ENCODE measurements around the gene BHMT2. TPM values are rescaled to one million over a fixed set of nuclear protein-coding genes. Genes with fewer than 3 reads are reported as not detected.
A peak's percentile ranks its signal among the peaks of the same experiment; 100 is the strongest.

Gene BHMT2, protein sequence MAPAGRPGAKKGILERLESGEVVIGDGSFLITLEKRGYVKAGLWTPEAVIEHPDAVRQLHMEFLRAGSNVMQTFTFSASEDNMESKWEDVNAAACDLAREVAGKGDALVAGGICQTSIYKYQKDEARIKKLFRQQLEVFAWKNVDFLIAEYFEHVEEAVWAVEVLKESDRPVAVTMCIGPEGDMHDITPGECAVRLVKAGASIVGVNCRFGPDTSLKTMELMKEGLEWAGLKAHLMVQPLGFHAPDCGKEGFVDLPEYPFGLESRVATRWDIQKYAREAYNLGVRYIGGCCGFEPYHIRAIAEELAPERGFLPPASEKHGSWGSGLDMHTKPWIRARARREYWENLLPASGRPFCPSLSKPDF
- total RNA-seq (2014; rRNA removed; shearing (Covaris generic)) = not detected in 2 replicates

DNA sequence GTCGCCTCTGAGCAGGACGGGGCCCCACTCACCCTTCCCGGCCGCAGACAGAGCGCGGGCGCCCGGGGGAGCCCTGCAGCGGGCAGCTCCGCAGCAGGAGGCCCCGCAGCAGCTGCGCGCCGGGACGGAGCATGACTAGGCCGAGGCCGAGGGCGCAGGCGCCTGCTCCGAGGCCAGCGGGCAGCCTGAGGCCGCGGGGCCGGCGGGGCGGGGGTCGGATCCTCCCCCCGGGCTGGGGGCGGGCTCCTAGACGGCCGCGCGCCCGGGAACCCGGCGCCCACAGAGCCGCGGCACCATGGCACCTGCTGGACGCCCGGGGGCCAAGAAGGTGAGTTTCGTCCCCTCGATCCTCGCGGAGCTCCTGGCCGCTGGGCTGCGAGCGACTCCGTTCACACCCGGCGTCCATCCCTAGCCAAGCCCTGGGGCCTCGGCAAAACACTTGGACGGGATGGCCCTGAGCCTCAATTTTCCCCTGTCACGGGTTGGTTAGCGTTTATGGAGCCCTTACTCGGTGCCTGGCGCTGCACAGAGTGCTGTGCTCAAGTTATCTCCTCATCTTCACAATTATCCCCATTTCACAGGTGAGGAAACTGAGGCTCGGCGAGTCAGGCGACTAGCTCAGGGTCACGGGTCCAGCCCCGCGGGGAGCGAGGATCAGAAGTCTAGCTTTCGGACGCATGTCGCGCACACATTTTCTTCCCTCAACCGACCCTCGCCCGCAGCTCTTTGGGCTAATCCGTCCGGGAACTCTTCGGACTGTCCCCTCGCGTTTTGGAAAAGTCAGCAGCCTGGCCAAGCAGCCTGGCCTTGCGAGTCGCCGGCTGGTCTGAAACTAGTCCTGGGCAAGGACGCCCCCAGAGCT lies at the start of gene BHMT2, which contains the start of gene DMGDH:
BHMT2 (plus strand) TSS at position 280 of the 862 bp plus-strand sequence; CDS start at position 296, 16 bp downstream.
DMGDH (minus strand) TSS at position 187 of the 862 bp plus-strand sequence; CDS start at position 133, 54 bp downstream.
- peak; percentile 10 for DNase-seq (ENCODE audit: low read depth)

DNA sequence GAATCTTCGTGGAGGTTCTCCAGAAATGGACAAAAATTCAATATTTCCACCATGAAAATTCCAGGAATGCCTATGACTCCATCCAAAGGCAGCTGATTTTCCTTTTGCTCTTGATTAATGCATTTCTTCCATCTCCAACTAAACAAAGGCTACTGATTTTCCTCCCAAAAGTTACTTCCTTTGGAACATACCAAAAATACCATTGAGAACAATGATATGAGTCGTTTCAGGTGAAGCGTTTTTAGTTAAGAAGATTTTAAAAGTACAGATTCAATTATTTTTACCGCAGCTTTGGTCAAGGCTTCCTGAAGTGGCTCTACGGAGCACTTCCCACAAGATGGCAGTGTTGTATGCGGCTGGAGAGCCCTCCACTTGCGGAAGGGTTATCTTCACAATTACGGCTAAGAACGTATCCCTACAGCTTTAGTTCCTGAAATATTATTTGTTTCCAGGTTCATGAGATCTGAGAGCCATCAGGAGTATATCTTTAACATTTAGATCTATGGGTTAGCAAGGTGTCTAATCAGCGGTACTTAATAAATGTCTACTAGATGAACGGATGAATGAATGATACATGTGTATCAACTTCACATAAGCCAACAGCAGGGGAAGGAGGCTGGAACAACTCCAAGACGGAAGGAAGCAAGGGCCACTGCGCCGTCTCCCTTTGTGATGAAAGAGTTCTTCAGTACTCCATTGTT lies 48.6 kb upstream of the BHMT2 start:
- peak; percentile 62 for DNase-seq (ENCODE audit: low read depth)

DNA sequence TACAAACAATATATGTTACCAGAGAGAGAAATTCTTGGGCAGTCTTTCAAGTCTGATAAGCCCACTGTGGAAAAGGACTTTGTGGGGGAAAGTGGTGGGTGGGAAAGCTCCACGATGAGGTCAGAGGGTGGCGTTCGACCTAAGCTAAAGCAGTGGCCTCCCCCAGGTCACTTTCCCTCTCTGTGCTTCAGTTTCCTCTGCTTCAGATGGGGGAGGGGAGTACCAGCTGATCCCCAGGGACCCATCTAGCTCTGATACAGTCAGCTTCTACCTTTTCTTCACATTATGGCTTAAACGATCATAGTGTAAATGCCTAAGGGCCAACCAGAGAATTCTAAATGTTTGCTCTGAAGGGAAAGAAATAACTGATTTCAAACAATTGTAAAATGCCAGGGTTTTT lies 47.8 kb upstream of the BHMT2 start:
- no peak for DNase-seq (ENCODE audit: low read depth)

DNA sequence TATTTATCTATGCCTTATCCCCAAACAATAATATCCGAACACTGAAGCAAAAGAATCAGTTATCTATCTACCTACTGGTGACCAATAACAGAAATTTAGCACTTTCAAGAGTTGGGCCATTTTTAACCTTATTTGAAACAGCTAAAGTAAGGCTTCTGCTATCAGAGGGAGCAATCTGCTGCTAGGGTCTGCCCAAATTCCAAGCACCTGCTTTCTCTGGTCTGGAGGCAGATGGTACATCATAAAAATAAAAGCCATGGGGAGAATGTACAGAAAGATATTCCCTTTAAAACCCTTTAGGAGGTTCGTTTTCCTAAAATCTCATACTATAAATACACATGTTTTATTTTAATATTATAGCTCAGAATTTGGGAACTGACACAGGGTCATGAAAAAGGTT lies 46.8 kb upstream of the BHMT2 start:
- DNase-seq (ENCODE audit: low read depth) = no peak

DNA sequence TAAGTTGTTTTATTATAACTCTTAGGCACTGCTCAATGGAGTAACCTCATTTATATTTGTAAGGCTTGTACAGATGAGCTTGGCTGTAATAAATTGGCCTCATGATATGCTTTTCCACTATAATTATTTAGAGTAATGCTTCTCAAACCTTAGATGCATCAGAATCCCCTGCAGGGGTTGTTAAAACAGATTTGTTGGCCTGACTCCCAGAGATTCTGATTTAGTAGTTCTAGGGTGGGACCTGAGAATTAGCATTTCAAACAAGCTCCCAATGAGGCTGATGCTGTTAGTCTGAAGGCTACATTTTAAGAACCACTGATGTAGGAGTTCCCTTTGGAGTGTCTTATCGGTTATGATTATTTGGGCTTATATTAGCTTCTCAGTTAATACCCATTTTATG lies 46.2 kb upstream of the BHMT2 start:
- DNase-seq (ENCODE audit: low read depth) = no peak

DNA sequence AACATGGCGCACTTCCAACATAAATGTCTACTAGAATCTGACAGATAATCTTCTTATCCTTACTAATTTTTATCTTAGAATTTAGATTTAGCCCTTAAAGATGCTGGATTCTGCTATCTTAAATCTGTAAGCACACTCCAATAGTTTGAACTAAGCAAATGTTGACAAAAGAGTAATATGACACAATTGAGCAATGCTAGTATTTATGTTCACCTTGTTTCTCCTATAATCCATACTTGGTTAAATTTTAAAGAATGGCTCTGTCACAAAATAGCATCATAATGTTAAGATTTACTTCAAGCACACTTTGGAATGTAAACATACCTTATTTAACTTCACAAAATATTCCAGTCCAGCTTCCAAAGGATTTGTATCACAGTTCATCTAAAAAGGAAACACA lies 45.6 kb upstream of the BHMT2 start:
- no peak for DNase-seq (ENCODE audit: low read depth)

DNA sequence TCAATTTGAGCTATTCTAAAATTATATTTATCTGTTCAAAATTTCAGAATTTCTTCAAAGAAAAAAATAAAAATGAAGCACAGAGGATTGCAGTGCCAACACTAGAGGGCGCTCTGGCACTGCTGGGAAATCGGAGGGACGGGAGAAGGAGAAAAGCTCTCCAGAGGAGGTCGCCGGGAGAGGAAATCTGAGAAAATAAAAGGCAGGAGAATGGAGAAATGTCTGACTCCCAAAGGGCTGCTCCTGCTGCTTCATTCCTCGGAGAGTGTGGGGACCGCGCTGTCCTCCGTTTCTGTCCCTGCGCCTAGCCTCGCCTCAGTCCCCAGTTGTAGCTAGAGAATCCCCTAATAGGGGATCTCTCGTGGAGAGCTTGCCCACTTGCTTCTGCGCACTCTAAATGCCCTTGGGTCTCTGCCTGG lies 44.5 kb upstream of the BHMT2 start:
- DNase-seq (ENCODE audit: low read depth) = peak; percentile 47

DNA sequence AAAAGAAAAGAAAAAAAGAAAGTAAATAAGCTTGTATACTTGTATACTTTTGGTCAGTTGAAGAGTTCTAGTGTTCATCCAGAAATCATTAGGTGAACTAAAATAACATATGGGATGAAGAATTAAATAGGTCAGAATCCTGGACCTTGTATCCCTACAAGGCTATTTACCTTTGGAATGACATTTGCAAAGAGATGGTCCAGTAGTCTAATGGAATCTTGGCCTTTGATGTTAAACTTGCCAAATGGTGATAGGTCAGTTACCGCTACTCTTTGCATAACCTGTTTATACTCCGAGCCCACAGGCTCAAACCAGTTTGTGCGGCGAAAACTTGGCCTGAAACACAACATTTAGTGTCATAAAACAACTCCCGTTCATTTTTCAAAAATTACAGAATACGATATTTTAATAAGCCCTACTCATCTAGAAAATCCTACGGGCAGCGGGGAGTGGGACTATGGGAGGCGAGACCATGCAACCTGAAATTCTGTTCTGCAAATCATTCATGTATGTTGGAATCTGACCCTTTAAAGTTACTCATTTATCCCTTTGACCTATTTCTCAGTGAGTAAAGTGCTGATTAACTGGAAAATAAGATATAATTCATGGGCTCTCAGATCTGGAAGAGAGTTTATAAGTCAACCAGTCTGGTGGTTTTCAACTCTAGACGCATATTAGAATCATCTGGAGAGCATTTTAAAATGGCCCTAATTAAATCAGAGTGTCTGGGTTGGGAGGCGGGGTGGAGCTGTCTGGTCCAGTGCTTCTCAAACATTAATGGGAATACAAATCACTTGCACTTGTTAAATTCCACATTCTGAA lies 38.7 kb upstream of the BHMT2 start:
- DNase-seq (ENCODE audit: low read depth) = no peak

DNA sequence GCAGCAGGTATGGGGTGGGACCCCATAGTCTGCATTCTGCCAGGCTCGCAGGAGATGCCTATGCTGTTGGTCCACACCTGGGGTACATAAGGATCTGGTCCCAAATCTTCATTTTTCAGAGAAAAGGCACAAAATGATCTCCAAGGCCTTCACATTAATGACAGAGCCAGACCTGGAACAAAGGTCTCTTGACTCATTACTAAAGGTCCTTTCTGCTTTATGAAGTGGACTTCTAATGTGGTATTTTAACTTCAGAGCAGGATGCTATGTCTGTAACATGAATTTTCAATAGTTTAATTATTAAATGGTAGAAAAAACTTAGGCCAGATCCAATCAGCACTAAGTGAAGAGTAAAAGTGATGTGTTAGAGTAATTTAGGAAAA lies 38.1 kb upstream of the BHMT2 start:
- no peak for DNase-seq (ENCODE audit: low read depth)

DNA sequence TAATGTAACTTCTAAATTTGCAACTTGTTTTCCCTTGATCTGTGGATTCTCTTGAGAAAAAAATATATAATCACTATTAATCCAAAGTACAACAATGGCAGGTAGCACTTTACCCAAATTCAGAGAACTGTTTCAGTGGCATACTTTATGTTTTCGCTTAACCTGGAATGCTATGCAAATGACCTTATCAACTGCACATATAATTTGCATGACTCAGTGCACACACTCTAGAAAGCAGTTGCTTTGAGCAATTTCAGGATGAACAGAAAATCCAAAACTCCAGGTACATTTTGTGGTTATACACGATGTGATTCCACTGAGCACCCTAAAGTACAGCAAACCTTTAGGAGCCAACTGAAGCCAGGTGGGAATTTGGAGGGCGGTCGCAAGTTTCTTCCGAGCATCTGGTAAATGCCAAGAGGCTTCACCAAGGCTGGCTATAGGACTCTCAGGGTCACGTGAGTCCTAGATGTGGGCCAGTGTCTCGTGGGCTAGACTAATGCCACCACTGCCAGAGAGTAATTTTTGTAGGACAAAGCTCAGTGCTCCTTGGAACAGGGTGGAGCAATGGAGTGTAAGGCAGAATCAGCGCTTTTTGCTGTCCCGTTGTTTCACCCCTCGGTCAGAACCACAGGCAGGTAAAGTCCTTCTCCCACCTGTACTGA lies 37.4 kb upstream of the BHMT2 start:
- no peak for DNase-seq (ENCODE audit: low read depth)

DNA sequence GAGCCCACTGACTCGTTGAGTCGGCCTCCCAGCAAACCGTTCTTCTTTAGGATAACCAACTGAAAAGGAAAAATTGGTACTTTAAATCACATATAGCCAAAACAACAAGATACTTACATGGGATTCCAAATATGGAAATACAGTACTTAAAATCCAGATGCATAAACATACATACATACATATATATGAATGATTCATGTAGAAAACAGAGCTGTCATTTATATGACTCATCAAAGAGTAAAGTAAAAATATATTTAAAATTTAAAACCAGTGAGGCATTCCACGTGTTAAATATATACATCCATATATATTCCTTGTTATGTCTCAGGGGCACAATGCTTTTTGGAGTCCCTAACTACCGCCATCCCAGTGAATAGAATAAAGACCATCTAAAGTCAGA lies 36.8 kb upstream of the BHMT2 start:
- DNase-seq (ENCODE audit: low read depth) = no peak

DNA sequence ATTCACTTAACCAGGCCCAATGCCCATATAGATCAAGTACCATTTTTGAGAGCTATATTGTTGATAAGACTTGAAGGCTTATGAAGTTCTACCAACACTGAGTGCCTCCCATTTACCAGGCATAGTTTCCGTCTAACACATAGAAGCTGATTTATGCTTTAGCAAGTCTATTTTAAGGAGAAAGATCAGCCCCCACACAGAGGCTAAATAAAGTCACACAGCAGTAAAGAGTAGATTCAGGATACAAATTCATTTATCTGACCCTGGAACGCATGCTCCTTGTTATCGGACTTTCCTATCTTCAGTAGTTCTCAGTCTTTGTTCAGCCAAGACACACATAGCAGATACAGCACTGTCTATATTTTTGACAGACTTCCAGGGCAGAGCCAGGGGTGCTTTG lies 34.3 kb upstream of the BHMT2 start:
- no peak for DNase-seq (ENCODE audit: low read depth)

DNA sequence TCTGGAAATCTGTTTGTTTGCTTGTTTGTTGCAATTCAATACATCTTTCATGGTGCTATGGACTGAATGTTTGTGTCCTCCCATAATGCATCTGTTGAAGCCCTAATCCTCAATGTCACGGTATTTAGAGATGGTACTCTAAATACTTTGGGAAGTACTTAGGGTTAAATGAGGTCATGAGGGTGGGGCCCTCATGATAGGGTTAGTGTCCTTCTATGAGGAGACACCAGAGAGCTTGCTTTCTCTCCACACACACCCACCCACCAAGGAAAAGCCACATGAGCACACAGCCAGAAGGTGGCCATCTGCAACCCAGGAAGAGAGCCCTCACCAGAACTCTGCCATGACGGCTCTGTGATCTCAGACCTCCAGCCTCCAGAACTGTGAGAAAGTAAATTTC lies 32.8 kb upstream of the BHMT2 start:
- DNase-seq (ENCODE audit: low read depth) = no peak

DNA sequence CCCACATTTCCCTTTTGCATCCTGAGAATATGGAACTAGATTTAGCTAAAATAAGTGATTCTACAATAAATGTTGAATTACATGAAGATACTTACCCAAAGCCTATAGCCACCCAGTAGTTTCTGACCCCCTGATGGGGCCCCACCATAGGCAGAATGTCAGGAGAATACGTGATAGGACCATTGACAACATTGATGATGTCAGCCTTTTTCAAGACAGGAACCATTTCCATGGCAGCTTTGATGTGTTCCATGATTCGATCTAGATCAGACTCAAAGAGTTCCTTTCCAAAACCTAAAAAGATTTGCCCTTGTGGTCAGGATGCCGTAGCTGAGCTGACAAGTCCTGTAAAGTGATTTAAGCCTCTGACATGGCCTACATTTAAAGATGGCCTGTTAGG lies 27.4 kb upstream of the BHMT2 start:
- no peak for DNase-seq (ENCODE audit: low read depth)

DNA sequence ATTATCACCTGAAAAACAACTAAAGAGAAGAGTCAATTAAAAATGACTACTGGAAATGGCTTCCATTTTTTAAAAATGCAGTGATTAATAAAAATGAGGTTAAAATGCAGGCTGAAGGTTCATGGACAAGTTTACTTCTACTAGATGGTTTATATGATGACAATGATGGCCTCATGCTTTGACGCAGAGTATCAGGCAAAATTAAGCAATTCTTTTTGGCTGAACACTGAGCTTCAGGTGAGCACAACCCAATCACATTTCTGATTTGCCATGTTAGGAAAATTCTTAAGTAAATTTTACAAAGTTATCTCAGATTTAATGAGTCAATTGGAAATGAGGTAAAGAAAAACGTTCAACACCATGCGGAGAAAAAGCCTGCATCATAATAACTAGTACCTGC lies 22.4 kb upstream of the BHMT2 start:
- no peak for DNase-seq (ENCODE audit: low read depth)

DNA sequence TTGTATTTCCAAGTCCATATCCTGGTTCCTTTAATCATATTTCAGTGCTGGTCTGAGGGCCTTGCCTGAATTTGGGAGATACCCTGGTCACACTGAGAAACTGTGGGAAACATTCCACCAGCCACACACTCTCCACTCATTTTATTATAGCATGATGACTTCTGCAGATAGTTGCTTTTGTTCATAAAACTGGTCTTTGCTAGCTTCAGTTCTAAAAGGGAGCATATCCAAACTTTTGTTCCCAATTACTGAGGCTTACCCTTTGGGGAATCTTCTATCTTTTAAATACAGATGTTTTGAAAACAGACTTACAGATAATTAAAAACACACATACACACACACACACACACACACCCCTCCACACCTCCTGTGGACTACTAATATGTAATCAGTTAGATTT lies 21.1 kb upstream of the BHMT2 start:
- no peak for DNase-seq (ENCODE audit: low read depth)

DNA sequence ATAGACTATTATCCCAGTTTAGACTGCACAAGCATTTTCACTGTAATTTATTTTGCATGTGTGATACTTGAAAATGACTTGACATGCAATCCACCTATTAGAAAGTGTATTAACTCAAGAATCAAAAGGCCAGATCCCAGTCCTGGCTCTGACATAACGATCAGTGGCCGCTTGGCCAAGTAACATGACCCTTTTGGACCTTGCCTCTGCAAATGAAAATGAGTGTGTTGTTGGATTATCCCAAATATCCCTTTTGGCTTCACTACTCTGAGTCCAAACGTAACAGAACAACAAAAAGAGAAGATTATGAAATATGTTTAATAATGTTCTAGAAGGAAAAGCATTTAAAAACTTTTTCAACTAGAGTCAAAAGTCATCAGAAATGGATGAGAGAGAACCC lies 19.1 kb upstream of the BHMT2 start:
- DNase-seq (ENCODE audit: low read depth) = no peak

DNA sequence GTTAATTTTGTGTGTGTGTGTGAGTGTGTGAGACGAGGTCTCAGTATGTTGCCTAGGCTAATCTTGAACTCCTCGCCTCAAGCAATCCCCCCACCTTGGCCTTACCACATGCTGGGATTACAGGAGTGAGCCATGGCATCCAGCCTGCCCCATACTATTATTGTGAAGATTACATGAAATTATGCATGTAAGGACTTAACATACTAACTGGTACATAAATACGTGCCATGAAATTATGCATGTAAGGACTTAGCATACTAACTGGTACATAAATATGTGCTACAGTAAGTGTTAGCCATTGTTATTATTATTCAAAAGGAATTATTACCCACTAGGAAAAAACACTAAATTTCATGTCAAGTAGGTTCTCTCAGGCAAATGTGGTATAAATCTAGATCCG lies 16.2 kb upstream of the BHMT2 start:
- DNase-seq (ENCODE audit: low read depth) = no peak

DNA sequence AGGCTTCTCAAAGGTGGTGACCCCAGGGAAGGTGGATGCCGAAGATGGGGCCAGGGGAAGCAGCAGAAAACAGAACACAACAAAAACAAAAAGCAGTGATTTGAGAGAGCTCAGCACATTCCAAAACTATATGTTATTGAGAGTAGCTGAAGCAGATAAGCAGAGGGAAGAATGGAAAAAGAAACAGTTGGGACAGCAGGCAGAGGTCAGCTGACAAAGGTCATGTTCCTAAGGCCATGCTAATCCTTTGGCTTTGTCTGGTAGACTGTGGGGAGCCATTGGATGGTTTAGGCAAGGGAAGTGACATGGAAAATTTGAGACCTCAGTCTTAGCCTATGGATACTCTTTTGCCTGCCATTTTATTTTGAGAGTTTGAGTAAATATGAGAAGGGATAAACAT lies 14.6 kb upstream of the BHMT2 start:
- DNase-seq (ENCODE audit: low read depth) = no peak

DNA sequence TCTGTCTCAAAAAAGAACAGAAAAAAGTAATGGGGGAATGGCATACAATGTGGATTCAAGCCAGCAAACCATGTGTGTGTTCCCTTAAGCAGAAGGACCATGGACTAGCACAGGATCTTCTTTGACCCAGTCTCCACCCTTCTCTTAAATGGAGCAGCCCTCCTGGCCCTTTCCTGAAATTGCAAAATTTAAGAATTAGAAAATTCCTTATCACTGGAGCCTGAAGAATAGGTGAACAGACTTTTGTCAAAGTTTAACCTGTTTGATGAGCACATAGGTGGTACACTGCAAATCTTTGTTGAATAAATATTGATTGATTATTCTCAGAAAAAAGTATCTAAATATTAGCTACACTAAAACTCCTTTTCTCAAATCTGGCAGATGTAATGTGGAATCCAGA lies 12.7 kb upstream of the BHMT2 start:
- no peak for DNase-seq (ENCODE audit: low read depth)

DNA sequence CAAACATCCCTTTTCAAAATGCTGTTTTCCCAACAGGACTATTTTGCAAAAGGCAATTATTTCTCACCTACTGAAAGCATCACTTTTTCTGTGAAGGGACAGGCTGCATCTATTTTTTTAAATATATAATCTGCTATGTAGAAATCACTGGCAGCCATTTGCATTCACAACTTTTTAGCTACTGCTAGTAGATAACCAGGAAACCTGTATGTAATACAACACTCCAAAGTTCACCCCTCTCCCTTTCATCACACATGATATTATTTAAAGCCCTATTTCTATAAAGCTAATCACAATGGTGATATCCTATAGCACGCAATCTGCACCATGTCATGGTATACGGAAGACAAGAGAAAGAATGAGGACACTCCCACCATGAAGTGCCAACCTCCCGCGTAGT lies 9.9 kb upstream of the BHMT2 start:
- DNase-seq (ENCODE audit: low read depth) = no peak
